Measurements from ENCODE around the gene SCARB2. TPM values are rescaled to one million over a fixed set of nuclear protein-coding genes. Genes with fewer than 3 reads are reported as not detected.
A peak's percentile ranks its signal among the peaks of the same experiment; 100 is the strongest.

Gene SCARB2
- total RNA-seq, 1 donor from 2014 or later = 98.3 TPM

- TF ChIP-seq CTCF (IDR thresholded peaks at IDR 0.05; ENCODE audit: unreplicated experiment) = no peak
- H3K27ac Mint-ChIP-seq = no peak overlapping the region
- H3K4me1 Mint-ChIP-seq (ENCODE audit: low read depth) = no peaks in the 10 kb centered on the region
- DNase-seq (ENCODE audit: low spot score, unreplicated experiment) = no peak
- H3K9me3 Mint-ChIP-seq (ENCODE audit: low read depth) = no peaks in the 10 kb centered on the region
- H3K36me3 Mint-ChIP-seq (ENCODE audit: insufficient read depth) = peaks cover 44% of the 10 kb centered on the region
- H3K4me3 Mint-ChIP-seq (ENCODE audit: low read depth) = no peak overlapping the region
- no peaks in the 10 kb centered on the region for H3K27me3 Mint-ChIP-seq
Observed at GRCh38 chr4:76117536-76117935, 96.1 kb downstream of the SCARB2 start.

- no peaks in the 10 kb centered on the region for H3K4me1 Mint-ChIP-seq (ENCODE audit: low read depth)
- DNase-seq (ENCODE audit: low spot score, unreplicated experiment) = no peak
- no peak for TF ChIP-seq CTCF (IDR thresholded peaks at IDR 0.05; ENCODE audit: unreplicated experiment)
- no peaks in the 10 kb centered on the region for H3K9me3 Mint-ChIP-seq (ENCODE audit: low read depth)
- peaks cover 41% of the 10 kb centered on the region for H3K36me3 Mint-ChIP-seq (ENCODE audit: insufficient read depth)
- no peak overlapping the region for H3K4me3 Mint-ChIP-seq (ENCODE audit: low read depth)
- H3K27me3 Mint-ChIP-seq = no peaks in the 10 kb centered on the region
- peak overlapping the region; percentile 62 for H3K27ac Mint-ChIP-seq
Observed at GRCh38 chr4:76116821-76117220, 96.8 kb downstream of the SCARB2 start.

Other genes starting within 250 kb of the SCARB2 start
- 45.0 and 46.2 TPM in 2 replicates for gene SDAD1, start 222.9 kb downstream of the SCARB2 start, total RNA-seq
- not detected in 2 replicates for gene CXCL9, start 206.3 kb downstream of the SCARB2 start, total RNA-seq
- not detected in 2 replicates for gene CXCL10, start 190.3 kb downstream of the SCARB2 start, total RNA-seq
- gene CXCL11, start 177.8 kb downstream of the SCARB2 start, total RNA-seq = not detected in 2 replicates
- 5.0 and 7.3 TPM in 2 replicates for gene ART3, start 139.1 kb downstream of the SCARB2 start, total RNA-seq
- gene NUP54, start 65.4 kb downstream of the SCARB2 start, total RNA-seq = 67.5 and 68.8 TPM in 2 replicates
- 3.4 and 4.0 TPM in 2 replicates for gene FAM47E, start 37.9 kb upstream of the SCARB2 start, total RNA-seq
- gene STBD1, start 92.9 kb upstream of the SCARB2 start, total RNA-seq = 1.9 TPM in 2 replicates
- gene CCDC158, start 207.3 kb upstream of the SCARB2 start, total RNA-seq = not detected in 2 replicates
- gene SHROOM3, start 221.4 kb upstream of the SCARB2 start, total RNA-seq = 54.9 and 60.0 TPM in 2 replicates

Measured in progenitor cell of endocrine pancreas (in vitro differentiated cells).